Measurements from ENCODE around the gene BEGAIN. TPM values are rescaled to one million over a fixed set of nuclear protein-coding genes. Genes with fewer than 3 reads are reported as not detected.

Gene BEGAIN
- total RNA-seq, 4 donors from 2014 or later = 2.6 to 16.5 (median 4.4) TPM; not detected in 1

- no peak for DNase-seq
- Histone ChIP-seq H3K9me3 (no peaks in the 10 kb centered on the region), H3K27ac (no peak overlapping the region), H3K4me1 (no peaks in the 10 kb centered on the region), H3K27me3 (no peaks in the 10 kb centered on the region), H3K4me3 (no peak overlapping the region), H3K36me3 (no peaks in the 10 kb centered on the region)
- TF ChIP-seq POLR2A (IDR thresholded peaks at IDR 0.05) (no peak), CTCF (IDR thresholded peaks at IDR 0.05) (no peak)
- intact Hi-C loops (cut with DNase I; ENCODE audit: low total_unique reads) = no loop called here
Observed at GRCh38 chr14:100561005-100561404, 26.2 kb downstream of the BEGAIN start.

GRCh38 chr14:100560471-100560870 lies 26.7 kb downstream of the BEGAIN start:
- no peak for DNase-seq
- Histone ChIP-seq H3K9me3 (no peaks in the 10 kb centered on the region), H3K36me3 (no peaks in the 10 kb centered on the region), H3K4me1 (no peaks in the 10 kb centered on the region), H3K4me3 (no peak overlapping the region), H3K27me3 (no peaks in the 10 kb centered on the region), H3K27ac (no peak overlapping the region)
- intact Hi-C loops (cut with DNase I; ENCODE audit: low total_unique reads) = no loop called here
- TF ChIP-seq CTCF (IDR thresholded peaks at IDR 0.05) = no peak
- TF ChIP-seq POLR2A (IDR thresholded peaks at IDR 0.05) = no peak

- TF ChIP-seq CTCF (IDR thresholded peaks at IDR 0.05) (no peak), POLR2A (IDR thresholded peaks at IDR 0.05) (no peak)
- intact Hi-C loops (cut with DNase I; ENCODE audit: low total_unique reads) = no loop called here
- no peak overlapping the region for H3K4me3 ChIP-seq
- H3K36me3 ChIP-seq = no peaks in the 10 kb centered on the region
- H3K4me1 ChIP-seq = no peaks in the 10 kb centered on the region
- no peaks in the 10 kb centered on the region for H3K9me3 ChIP-seq
- H3K27me3 ChIP-seq = no peaks in the 10 kb centered on the region
- H3K27ac ChIP-seq = no peak overlapping the region
- DNase-seq = no peak
Observed at GRCh38 chr14:100559455-100559854, 27.8 kb downstream of the BEGAIN start.

GRCh38 chr14:100558966-100559365 lies 28.3 kb downstream of the BEGAIN start:
- DNase-seq = no peak
- Histone ChIP-seq H3K27ac (no peak overlapping the region), H3K36me3 (no peaks in the 10 kb centered on the region), H3K4me1 (no peaks in the 10 kb centered on the region), H3K4me3 (no peak overlapping the region), H3K9me3 (no peaks in the 10 kb centered on the region), H3K27me3 (no peaks in the 10 kb centered on the region)
- TF ChIP-seq POLR2A (IDR thresholded peaks at IDR 0.05) (no peak), CTCF (IDR thresholded peaks at IDR 0.05) (no peak)
- intact Hi-C loops (cut with DNase I; ENCODE audit: low total_unique reads) = no loop called here

- no peaks in the 10 kb centered on the region for H3K27me3 ChIP-seq
- H3K4me3 ChIP-seq = no peak overlapping the region
- TF ChIP-seq POLR2A (IDR thresholded peaks at IDR 0.05) = no peak
- no peak for TF ChIP-seq CTCF (IDR thresholded peaks at IDR 0.05)
- no peaks in the 10 kb centered on the region for H3K9me3 ChIP-seq
- H3K36me3 ChIP-seq = no peaks in the 10 kb centered on the region
- H3K4me1 ChIP-seq = no peaks in the 10 kb centered on the region
- intact Hi-C loops (cut with DNase I; ENCODE audit: low total_unique reads) = no loop called here
- no peak for DNase-seq
- H3K27ac ChIP-seq = no peak overlapping the region
Observed at GRCh38 chr14:100558226-100558625, 29.0 kb downstream of the BEGAIN start.
